Adrenal gland (tissue), 12 donors: ENCODE results near the gene HSPB1. TPM values are rescaled to one million over a fixed set of nuclear protein-coding genes. Genes with fewer than 3 reads are reported as not detected.

ENCODE experiments used
- DNase-seq, 7 donors: peaks; one replicate each; pipeline ENCODE4 v3.0.0-alpha.2; 2019 to 2020
- H3K27ac ChIP-seq, 5 donors: fragments of 200-600 bp; sonication (generic) in 4 of 5; 1 replicate in 3 of 5; 2 replicates in 2 of 5; pipeline versions ENCODE4 v1.5.1 to v1.8.0; 2016 to 2020; ENCODE audit warnings: mild to moderate bottlenecking in 1 of 5
- H3K27me3 ChIP-seq: fragments of 200-600 bp; 2 replicates; pipeline ENCODE4 v1.8.0; 2021
- H3K36me3 ChIP-seq, 2 donors: fragments of 200-600 bp; replicated peaks in 1 of 2; 1 replicate in 1 of 2; 2 replicates in 1 of 2; pipeline versions ENCODE4 v1.5.1 to v1.8.0; 2018 to 2022
- H3K4me1 ChIP-seq, 2 donors: fragments of 200-600 bp; replicated peaks in 1 of 2; 1 replicate in 1 of 2; 2 replicates in 1 of 2; pipeline versions ENCODE4 v1.5.1 to v1.8.0; 2018 to 2021
- H3K4me3 ChIP-seq, 4 donors: fragments of 200-600 bp; sonication (generic) in 3 of 4; one replicate each; pipeline ENCODE4 v1.5.1; 2016 to 2018
- H3K9me3 ChIP-seq, 3 donors: fragments of 200-600 bp; sonication (generic) in 1 of 3; replicated peaks in 1 of 3; 1 replicate in 2 of 3; 2 replicates in 1 of 3; pipeline versions ENCODE4 v1.5.1 to v1.8.0; 2016 to 2021
- POLR2A ChIP-seq, 2 donors: fragments of 450-650 bp; IDR thresholded peaks; one replicate each; pipeline ENCODE4 v1.6.1; 2017; ENCODE audit warnings: antibody characterized with exemption in 2 of 2, mild to moderate bottlenecking in 2 of 2, moderate library complexity in 1 of 2
- WGBS, 4 donors: extraction: QIAGEN DNeasy Blood & Tissue Kit in 2 of 4; methylation state at CpG; one replicate each; pipeline versions ENCODE4 v1.1.5 to v1.1.7; 2013 to 2017; 5-methylcytosine and 5-hydroxymethylcytosine counted together
- intact Hi-C, 2 donors: fragments of 100-400 bp; cut with DNase I; formaldehyde crosslinking; loops; one replicate each; pipeline versions ENCODE4 v1.14.1 to v1.15.0; 2022 to 2023
- polyA plus RNA-seq, 3 donors: library from polyadenylated mRNA; stranded (reverse); fragments of 200-250 nt in 2 of 3; fragments of 350-450 nt in 1 of 3; fragmentation: Illumina TruSeq in 1 of 3; extraction: RNeasy Lipid Tissue Mini Kit (QIAGEN cat#74804) in 1 of 3; gene quantifications; one replicate each; pipeline ENCODE4 v1.2.3, GENCODE V29; 2013 to 2014
- total RNA-seq, 9 donors: library from RNA; depleted of rRNA in 4 of 9; stranded (reverse); fragments of >200 nt in 4 of 9; fragments of 120-200 nt in 1 of 9; fragmentation: NEBNext Ultra II Directional in 1 of 9; extraction: Animal tissue kit (Norgen Biotek cat#: 25700) in 1 of 9; gene quantifications; one replicate each; pipeline versions ENCODE4 v1.1.0 to v1.2.4, GENCODE V29; 2013 to 2023
- TF ChIP-seq, protein P1 (sequence below), 6 experiments: fragments of 450-650 bp in 4 of 6; fragments of 200-600 bp in 2 of 6; sonication (generic) in 1 of 6; IDR thresholded peaks; 1 replicate in 5 of 6; 2 replicates in 1 of 6; pipeline versions ENCODE4 v1.5.1 to v1.8.0; 2016 to 2021; ENCODE audit warnings: antibody characterized with exemption in 6 of 6, mild to moderate bottlenecking in 2 of 6, moderate library complexity in 1 of 6
- donor health status: healthy with polysubstance abuse.
- donor health status: Bipolar disorder and iron deficiency.
- donor health status: DM: yes; HTN: yes; CAD: no.
- donor health status: DM: no; HTN: no; CAD: no.
- donor health status: DM: no; HTN: no; CAD: no.
- donor health status: DM: yes; HTN: yes; CAD: no.

Gene HSPB1
- total and polyA plus RNA-seq, 12 donors: 69.5 to 2,276 (median 768) TPM

DNA sequence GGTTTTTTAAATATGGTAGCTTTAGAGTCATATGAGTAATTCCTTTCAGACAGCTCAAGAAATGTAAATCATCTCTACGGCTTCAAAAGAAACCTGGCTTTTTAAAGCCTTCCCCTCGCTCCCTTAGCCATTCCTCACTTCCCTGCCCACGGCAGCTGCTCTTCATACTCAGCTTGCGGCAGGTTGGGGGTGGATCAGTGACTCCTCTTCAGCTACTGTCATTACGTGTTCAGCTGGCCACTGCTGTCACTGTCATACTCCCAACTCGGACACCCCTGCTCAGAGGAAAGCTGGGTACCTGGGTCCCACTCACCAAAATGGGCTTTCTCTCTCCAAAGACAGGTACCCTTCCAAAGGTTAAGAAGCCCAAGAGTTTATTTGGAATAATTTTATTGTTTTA is 49.7 kb downstream of the HSPB1 start:
- H3K36me3 ChIP-seq: peaks cover 0 to 18% of the 10 kb centered on the region in 2 donors
- WGBS, 4 donors: 32 to 43% (median 36%) methylated on average over 6 of the region's 6 CpGs

DNA sequence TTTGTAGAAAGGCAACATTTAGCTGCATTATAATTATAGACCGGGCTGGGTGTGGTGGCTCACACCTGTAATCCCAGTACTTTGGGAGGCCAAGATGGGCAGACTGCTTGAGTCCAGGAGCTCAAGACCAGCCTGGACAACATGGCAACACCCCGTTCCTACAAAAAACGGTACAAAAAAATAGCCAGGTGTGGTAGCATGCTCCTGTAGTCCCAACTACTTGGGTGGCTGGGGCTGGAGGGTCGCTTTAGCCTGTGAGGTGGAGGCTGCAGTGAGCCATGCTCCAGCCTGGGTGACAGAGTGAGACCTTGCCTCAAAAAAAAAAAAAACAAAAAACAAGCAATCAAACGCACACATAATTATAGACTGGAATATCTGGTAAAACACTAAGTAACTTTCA is 51.3 kb downstream of the HSPB1 start:
- peaks cover 0 to 16% of the 10 kb centered on the region in 2 donors for H3K36me3 ChIP-seq
- DNase-seq: peak in 1 of 7 donors; percentile 11
- no peaks in the 10 kb centered on the region for H3K27me3 ChIP-seq
- no peaks in the 10 kb centered on the region for H3K9me3 ChIP-seq
- 88 to 94% (median 90%) methylated on average over 5 of the region's 5 CpGs for WGBS, 4 donors
- TF ChIP-seq POLR2A (IDR thresholded peaks at IDR 0.05): no peak
- TF ChIP-seq, protein P1, sequence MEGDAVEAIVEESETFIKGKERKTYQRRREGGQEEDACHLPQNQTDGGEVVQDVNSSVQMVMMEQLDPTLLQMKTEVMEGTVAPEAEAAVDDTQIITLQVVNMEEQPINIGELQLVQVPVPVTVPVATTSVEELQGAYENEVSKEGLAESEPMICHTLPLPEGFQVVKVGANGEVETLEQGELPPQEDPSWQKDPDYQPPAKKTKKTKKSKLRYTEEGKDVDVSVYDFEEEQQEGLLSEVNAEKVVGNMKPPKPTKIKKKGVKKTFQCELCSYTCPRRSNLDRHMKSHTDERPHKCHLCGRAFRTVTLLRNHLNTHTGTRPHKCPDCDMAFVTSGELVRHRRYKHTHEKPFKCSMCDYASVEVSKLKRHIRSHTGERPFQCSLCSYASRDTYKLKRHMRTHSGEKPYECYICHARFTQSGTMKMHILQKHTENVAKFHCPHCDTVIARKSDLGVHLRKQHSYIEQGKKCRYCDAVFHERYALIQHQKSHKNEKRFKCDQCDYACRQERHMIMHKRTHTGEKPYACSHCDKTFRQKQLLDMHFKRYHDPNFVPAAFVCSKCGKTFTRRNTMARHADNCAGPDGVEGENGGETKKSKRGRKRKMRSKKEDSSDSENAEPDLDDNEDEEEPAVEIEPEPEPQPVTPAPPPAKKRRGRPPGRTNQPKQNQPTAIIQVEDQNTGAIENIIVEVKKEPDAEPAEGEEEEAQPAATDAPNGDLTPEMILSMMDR (IDR thresholded peaks at IDR 0.05): no peak
- no peak overlapping the region for H3K4me3 ChIP-seq
- intact Hi-C loops: no loop called here
- no peak overlapping the region for H3K27ac ChIP-seq
- peaks cover 32 to 83% of the 10 kb centered on the region in 2 donors for H3K4me1 ChIP-seq

More for the DNA sequence above, 49.7 kb downstream of the HSPB1 start:
- Histone ChIP-seq H3K27ac (peak overlapping the region in 3 of 5 donors; percentile 31 to 40 (median 35)), H3K4me1 (peaks cover 46 to 96% of the 10 kb centered on the region in 2 donors), H3K27me3 (no peaks in the 10 kb centered on the region), H3K4me3 (peak overlapping the region in 1 of 4 donors; percentile 9), H3K9me3 (no peaks in the 10 kb centered on the region)
- intact Hi-C loops: no loop called here
- DNase-seq: peak in 6 of 7 donors; percentile 50 to 78 (median 68)
- TF ChIP-seq, protein P1 (IDR thresholded peaks at IDR 0.05): no peak
- TF ChIP-seq POLR2A (IDR thresholded peaks at IDR 0.05): peak in 1 of 2 donors; percentile 53

Other genes with a start within 250 kb of the HSPB1 start
- 10 to 100 TPM; 14.3 to 49.3 (median 32.4) TPM for gene SRRM3, start 100.8 kb upstream of the HSPB1 start, total RNA-seq
- 100 to 1,000 TPM in 1 of 3 donors, 10 to 100 TPM in 1, 1 to 10 TPM in 1; 5.6 to 140 (median 43.3) TPM for gene SRRM3, start 100.8 kb upstream of the HSPB1 start, polyA plus RNA-seq
- gene YWHAG, start 56.3 kb downstream of the HSPB1 start, total RNA-seq: 100 to 1,000 TPM in 5 of 9 donors, 10 to 100 TPM in 4; 63.4 to 272 (median 100) TPM
- gene YWHAG, start 56.3 kb downstream of the HSPB1 start, polyA plus RNA-seq: 100 to 1,000 TPM in 1 of 3 donors, 10 to 100 TPM in 2; 50.5 to 309 (median 68.6) TPM
- 10 to 100 TPM in 1 of 9 donors, 1 to 10 TPM in 7, under 1 TPM in 1; 0.60 to 10.7 (median 1.9) TPM for gene SSC4D, start 107.0 kb downstream of the HSPB1 start, total RNA-seq
- 1 to 10 TPM in 2 of 3 donors, under 1 TPM in 1; 0.93 to 8.3 (median 3.9) TPM for gene SSC4D, start 107.0 kb downstream of the HSPB1 start, polyA plus RNA-seq
- 10 to 100 TPM in 1 of 9 donors, 1 to 10 TPM in 8; 4.2 to 21.3 (median 6.7) TPM for gene ZP3, start 122.3 kb downstream of the HSPB1 start, total RNA-seq
- gene ZP3, start 122.3 kb downstream of the HSPB1 start, polyA plus RNA-seq: 10 to 100 TPM in 1 of 3 donors, 1 to 10 TPM in 2; 2.2 to 13.3 (median 9.8) TPM
- gene DTX2, start 159.0 kb downstream of the HSPB1 start, total RNA-seq: 10 to 100 TPM in 8 of 9 donors, 1 to 10 TPM in 1; 3.9 to 21.7 (median 16.0) TPM
- gene DTX2, start 159.0 kb downstream of the HSPB1 start, polyA plus RNA-seq: 10 to 100 TPM in 2 of 3 donors, 1 to 10 TPM in 1; 2.8 to 83.7 (median 23.2) TPM
- 1 to 10 TPM in 3 of 9 donors, under 1 TPM in 5, not detected in 1; 0.22 to 2.6 (median 0.89) TPM for gene UPK3B, start 207.9 kb downstream of the HSPB1 start, total RNA-seq
- under 1 TPM in 2 of 3 donors, not detected in 1; 0.56 to 0.84 TPM for gene UPK3B, start 207.9 kb downstream of the HSPB1 start, polyA plus RNA-seq
- 1 to 10 TPM in 1 of 9 donors, under 1 TPM in 5, not detected in 3; 0.18 to 2.9 (median 0.50) TPM for gene SPDYE16, start 240.6 kb downstream of the HSPB1 start, total RNA-seq
- under 1 TPM; 0.16 to 0.40 (median 0.22) TPM for gene SPDYE16, start 240.6 kb downstream of the HSPB1 start, polyA plus RNA-seq